GM18951 (cell line): Measurements from ENCODE around the gene RPS5.
"Not testable (repeated sequence)": the region's sequence is repeated elsewhere in the genome, so short reads cannot be mapped to it uniquely, and the experiment has no call there.

Source experiments
- POLR2A ChIP-seq: IDR thresholded peaks from 4 replicates; pipeline ENCODE4 v1.6.1; 2011; ENCODE audit warnings: mild to moderate bottlenecking; ENCODE audit not compliant: insufficient read length, insufficient read depth; ENCODE audit errors: extremely low read depth
- in situ Hi-C: fragments of 300-500 bp; cut with MboI; formaldehyde crosslinking; loops from one replicate; pipeline ENCODE4 v1.12.0; 2022; ENCODE audit warnings: low sequenced_read_pairs, mixed read lengths, inconsistent platforms; ENCODE audit not compliant: unreplicated experiment

The RPS5 gene

DNA sequence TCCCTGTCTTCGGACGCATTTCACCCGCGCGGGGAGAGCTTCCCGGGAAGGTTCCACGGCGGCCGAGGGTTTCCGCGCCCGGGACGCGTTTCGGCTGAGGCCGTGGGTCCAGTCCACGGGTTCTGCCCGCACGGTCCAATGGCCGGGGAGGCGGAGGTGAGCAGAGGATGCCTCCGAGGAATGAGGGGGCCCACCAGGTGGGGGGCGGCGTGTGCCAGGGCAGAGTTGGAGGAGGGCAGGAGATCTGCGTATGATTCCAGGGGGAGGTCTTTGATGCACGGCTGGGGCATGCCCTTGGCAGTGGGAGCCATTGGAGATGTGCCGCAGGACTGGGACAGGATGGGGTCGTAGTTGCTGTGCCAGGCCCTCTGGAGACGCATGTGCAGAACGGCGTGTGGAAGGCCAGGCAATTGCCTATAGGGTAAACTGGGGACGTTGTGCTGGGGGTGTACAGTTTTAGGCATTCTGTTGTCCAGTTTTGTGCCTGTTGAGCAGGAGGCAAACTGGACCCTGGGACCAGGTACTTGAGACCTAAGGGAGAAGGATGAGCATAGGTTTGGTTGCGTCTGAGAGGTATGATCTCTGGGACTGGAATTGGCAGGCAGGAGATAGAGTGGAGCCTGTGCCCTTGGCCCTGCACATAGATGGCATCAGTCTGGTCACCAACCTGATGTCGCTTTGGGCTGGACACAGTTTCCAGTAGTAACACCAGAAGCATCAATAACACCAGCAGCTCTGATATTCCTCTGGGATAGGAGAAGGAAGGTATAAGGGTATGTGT is 22.1 kb downstream of the RPS5 start:
- in situ Hi-C loops: no loop called here
- TF ChIP-seq POLR2A: no peak

DNA sequence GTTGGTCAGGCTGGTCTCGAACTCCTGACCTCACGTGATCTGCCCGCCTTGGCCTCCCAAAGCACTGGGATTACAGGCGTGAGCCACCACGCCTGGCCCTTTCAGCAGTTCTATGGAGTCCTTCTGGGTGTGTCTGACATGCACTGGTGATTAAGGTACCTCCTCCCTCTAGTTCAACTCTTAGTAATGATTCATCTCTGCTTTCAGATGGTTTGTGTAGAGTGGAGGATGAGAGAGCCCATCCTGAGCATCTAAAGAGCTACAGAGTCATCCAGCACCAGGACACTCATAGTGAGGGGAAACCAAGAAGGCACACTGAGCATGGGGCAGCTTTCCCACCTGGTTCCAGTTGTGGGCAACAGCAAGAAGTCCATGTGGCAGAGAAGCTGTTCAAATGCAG is 29.5 kb downstream of the RPS5 start:
- in situ Hi-C loops: no loop called here
- no peak for TF ChIP-seq POLR2A

- in situ Hi-C loops: no loop called here
- no peak for TF ChIP-seq POLR2A
Measured at GRCh38 chr19:58417071-58417470, 30.0 kb downstream of the RPS5 start.

DNA sequence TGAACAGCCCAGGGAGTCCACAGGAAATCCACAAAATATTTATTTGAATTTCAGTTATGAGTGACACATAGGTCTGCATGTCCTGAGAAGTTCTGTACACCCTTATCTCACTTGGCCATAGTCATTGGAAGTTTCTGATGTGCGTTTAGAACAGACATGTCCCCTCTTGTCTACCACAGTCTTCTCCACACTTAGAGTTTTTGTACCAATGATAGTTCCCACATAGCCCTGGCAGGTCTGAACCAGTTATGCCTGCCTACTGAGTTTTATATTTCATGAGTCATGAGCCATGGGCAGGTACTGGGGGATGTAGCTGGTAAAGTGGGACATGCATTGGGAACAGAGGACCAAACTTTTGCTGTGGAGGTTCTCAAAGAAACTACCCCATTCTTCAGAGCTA is 41.5 kb downstream of the RPS5 start:
- in situ Hi-C loops: no loop called here
- no peak for TF ChIP-seq POLR2A

DNA sequence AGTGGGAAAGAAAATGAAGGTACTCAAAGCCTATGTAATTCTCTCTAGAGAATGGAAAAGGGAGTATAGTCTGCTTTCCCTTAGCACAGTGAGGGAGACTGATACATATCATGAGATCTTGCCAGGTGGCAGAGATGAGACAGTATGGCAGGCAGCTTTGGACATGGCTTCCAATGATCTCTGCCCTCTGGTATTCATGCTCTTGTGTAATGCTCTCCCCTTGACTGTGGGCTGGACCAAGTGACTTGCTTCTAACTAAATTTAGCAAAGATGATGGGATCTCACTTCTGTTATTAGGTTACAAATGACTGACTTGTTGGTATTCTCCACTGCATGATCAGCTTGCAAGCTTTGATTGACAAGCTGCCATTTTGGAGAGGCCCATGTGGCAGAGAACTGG is 42.7 kb downstream of the RPS5 start:
- in situ Hi-C loops: no loop called here
- TF ChIP-seq POLR2A: no peak

DNA sequence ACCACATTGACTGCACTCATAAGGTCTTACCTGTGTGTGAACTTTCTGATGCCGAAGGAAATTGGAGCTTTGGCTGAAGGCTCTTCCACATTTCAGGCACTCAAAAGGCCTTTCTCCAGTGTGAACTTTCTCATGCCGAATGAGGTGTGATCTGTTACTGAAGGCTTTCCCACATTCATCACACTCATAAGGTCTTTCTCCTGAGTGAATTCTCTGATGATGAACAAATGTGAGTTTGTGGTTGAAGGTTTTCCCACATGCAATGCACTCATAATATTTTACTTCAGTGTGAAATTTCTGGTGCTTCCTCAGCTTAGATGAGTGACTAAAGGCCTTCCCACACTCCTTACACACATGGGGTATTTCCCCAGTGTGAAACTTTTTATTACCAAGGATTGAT is 47.1 kb downstream of the RPS5 start:
- in situ Hi-C loops: no loop called here
- no peak for TF ChIP-seq POLR2A

GRCh38 chr19:58439576-58440554 is 52.8 kb downstream of the RPS5 start, which contains the start of gene ZNF132:
Gene ZNF132 (minus strand): TSS chr19:58440153. CDS start chr19:58439821, 332 bp downstream.
- in situ Hi-C loops: no loop called here
- TF ChIP-seq POLR2A: peak; percentile 71

DNA sequence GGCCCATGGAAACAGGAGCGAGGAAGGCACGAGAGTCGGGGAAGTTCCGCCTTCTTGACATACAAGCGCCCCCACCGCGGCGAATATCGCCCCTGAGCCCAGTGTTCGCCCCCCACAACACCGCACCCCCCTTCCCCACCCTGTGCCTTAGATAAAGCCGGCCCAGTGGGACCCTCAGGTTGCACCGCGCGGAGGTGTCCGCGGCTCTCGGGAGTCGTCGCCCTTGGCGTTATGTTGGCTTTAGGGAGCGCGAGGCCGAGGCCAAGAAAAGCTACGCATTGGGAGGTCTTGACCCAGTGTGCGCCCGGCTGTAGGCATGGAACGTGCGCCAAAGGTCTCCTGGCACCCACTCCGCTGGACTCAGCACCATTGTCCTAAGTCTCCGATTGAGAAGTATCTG is 53.5 kb downstream of the RPS5 start:
- in situ Hi-C loops: no loop called here
- no peak for TF ChIP-seq POLR2A

GRCh38 chr19:58442986-58443385 is 55.9 kb downstream of the RPS5 start:
- in situ Hi-C loops: not testable (repeated sequence)
